GM13977 (cell line): ENCODE results near the gene SHROOM1.

ENCODE experiments used
- DNase-seq: peaks from one replicate; pipeline ENCODE4 v3.0.0; 2012; ENCODE audit warnings: low spot score
- in situ Hi-C: fragments of 300-500 bp; cut with MboI; formaldehyde crosslinking; loops from one replicate; pipeline ENCODE4 v1.12.0; 2022; ENCODE audit warnings: low sequenced_read_pairs, low pct_unique_long_range_greater_than_20kb, mixed read lengths, inconsistent platforms; ENCODE audit not compliant: unreplicated experiment
- TF ChIP-seq, protein P1 (sequence below): IDR thresholded peaks from 2 replicates; pipeline ENCODE4 v1.5.1; 2012; ENCODE audit warnings: mild to moderate bottlenecking, control low read depth; ENCODE audit not compliant: insufficient read depth; ENCODE audit errors: extremely low read depth, missing control alignments

The SHROOM1 gene

DNA sequence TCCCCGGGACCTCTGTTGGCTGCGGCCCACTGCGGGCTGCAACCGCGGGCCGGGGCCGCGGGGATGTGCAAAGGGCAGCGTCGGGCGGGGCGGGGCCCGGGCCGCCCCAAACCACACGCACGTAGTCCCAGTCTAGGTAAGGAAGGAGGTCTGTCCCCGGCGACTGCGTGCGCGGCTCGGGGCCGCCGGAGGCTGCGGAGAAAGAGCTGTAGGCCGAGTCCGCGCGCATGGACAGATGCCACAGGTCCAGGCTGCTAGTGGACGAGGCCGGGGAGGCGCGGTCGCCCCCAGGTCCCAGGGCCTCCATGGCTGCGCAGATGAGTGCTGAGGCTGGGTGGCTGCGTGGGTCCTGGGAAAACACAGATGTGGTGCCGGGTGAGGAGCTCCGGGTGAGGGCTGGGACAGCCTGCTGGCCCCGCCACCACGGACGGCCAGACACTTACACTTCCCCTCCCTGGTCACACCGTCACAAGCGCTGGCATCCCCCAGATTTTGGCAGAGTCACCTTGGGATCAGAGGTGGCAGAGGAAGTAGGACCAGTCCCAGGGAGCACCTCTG, 4.5 kb downstream of the SHROOM1 start:
- TF ChIP-seq, protein P1, sequence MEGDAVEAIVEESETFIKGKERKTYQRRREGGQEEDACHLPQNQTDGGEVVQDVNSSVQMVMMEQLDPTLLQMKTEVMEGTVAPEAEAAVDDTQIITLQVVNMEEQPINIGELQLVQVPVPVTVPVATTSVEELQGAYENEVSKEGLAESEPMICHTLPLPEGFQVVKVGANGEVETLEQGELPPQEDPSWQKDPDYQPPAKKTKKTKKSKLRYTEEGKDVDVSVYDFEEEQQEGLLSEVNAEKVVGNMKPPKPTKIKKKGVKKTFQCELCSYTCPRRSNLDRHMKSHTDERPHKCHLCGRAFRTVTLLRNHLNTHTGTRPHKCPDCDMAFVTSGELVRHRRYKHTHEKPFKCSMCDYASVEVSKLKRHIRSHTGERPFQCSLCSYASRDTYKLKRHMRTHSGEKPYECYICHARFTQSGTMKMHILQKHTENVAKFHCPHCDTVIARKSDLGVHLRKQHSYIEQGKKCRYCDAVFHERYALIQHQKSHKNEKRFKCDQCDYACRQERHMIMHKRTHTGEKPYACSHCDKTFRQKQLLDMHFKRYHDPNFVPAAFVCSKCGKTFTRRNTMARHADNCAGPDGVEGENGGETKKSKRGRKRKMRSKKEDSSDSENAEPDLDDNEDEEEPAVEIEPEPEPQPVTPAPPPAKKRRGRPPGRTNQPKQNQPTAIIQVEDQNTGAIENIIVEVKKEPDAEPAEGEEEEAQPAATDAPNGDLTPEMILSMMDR, result no peak
- in situ Hi-C loops, result loop anchor here (10.0 kb wide), 1 partner anchor 441 kb away; no protein-coding TSS in a partner anchor
- peak; percentile 24 for DNase-seq

DNA sequence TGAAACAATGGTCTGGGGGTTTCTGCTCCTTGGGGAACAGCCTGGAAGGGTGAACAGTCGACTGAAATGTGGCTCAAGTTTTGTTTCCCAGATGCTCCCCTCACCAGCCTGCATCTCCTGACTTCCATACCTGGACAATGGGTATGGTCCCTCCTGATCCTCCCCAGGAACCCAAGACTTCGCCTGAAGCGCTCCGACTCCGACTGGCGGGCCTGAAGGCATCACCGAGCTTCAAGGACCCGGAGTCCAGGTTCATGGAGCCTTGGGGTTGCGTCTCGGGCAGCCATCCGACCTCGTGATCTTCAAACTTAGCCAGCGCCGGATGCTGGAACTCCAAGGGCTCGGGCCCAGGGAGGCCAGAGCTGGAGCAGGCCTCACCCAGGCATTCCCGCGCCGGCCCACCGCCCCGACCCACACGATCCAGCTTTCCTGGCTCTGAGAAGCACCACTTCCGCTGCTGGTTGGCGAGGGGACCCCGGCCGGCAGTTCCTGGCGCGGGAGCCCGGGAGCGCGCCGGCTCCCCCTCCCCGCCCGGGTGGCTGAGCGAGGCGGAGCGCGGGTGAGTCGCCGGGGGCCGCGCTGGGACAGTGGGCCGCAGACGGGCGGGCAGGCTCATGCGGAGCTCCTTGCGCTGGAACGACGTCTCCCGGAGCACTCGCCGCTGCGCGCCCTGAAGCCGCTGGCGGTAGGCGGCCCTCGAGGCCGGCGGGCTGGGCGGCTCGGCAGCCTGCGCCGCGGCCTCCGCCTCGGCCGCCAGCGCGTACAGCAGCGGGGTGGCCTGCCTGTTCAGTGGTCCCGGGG, 5.2 kb downstream of the SHROOM1 start:
- in situ Hi-C loops, result loop anchor here (10.0 kb wide), 1 partner anchor 440 kb away; no protein-coding TSS in a partner anchor
- TF ChIP-seq, protein P1, result no peak
- peak; percentile 70 for DNase-seq

DNA sequence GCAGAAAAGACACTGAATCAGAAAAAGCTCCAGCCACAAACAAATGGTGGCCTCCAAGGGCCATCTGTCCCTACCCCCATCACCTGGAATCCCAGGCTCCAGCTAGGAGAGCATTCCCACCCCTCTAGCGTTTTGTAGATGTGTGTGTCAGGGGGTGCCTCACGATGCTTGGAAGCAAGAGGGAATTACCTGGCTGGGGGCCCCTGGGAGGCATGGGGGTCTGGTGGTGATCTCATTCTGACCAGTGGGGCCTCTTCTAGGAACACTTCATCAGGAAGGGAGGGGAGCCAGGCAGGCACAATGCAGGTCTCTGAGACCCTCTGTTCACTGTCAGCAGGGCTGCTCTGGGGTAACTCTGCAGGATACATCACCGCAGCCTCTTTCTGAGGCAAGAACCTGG, 6.0 kb downstream of the SHROOM1 start:
- TF ChIP-seq, protein P1, result no peak
- in situ Hi-C loops, result loop anchor here (10.0 kb wide), 1 partner anchor 440 kb away; no protein-coding TSS in a partner anchor
- DNase-seq, result peak; percentile 30

DNA sequence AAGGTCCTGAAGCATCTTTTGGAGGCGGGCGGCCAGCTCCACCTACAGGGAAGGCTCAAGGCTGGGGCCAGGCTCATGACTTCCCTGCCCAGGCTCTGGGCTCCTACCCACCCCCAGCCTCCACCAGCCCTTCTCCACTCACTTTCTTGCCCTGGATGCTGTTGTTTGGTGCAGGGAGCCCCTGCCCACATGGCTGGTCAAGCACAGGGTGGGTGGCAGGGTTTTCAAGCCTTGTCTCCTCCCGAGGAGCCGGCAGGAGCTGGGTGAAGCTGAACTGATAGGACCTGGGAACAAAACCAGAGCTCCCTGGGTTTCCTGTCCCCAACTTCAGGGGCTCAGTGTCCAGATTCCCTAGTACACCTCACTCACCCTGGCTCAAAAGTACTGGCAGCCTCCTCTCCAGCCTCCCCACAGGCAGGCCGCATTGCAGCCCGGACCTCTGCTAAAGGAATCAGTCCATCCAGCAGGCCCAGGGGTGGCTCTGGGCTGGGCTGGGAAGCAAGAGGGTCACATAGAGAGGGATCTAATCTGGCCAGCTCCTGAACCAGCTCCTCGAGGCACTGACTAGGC, 6.9 kb downstream of the SHROOM1 start:
- in situ Hi-C loops, result loop anchor here (10.0 kb wide), 1 partner anchor 439 kb away; no protein-coding TSS in a partner anchor
- TF ChIP-seq, protein P1, result no peak
- DNase-seq, result peak; percentile 44

DNA sequence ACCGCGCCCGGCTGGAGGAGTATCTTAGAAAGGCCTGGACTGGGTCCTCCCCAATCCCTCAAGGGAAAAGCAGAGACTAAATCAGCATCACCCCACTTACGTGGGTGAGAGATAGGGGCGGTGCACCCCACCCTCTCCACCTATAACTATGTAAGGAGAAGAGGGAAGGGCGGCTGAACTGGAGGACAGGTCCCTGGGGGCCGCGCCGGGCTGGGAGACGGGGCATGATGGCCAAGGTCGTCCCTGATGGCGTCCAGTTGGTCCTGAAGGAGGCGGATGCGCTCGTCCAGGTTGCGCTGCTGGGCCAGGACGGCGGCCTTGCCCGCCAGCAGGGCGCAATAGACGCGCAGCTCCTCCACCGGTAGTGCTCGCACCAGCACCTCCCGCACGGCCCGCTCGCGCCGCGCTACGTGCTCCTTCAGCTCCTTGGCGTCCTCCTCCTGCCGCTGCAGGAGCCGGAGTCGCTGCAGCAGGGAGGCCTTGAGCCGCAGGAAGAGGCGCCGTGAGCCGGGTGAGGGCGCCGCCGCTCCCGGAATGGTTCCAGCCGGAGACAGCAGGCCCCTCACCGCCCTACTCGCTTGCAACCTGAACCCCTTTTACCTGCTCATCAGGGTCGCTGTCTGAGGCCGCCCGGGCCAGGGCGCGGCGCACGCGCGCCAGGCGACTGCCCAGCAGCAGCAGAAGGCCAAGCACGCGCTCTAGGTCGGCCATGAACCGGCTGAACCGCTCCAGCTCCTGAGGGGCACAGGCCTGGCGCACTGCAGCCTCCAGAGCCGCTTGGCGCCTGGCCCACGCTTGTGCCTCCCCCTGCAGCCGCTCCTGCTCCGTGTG, 7.6 kb downstream of the SHROOM1 start:
- peak; percentile 52 for DNase-seq
- TF ChIP-seq, protein P1, result no peak
- in situ Hi-C loops, result loop anchor here (10.0 kb wide), 1 partner anchor 438 kb away; no protein-coding TSS in a partner anchor

DNA sequence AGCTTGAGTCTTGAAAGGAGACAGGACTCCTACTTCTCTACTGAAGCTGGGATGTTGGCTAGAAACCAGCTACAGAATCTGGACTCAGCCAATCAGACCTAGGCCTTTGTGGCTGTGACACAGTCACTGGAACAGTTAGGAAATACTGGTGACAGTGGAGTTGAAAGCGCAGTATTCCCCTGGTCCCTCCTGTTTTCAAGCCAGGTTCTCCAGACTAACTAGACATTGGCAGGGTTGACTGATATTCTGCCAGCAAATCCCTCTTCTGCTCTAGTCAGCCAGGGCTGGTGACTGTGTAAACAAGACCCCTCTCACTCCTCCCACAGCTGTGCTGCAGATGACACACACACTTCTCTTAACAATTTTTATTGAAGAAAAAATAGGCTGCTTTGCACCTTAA, 8.7 kb downstream of the SHROOM1 start:
- in situ Hi-C loops, result loop anchor here (10.0 kb wide), 1 partner anchor 437 kb away; no protein-coding TSS in a partner anchor
- no peak for DNase-seq
- TF ChIP-seq, protein P1, result no peak
